ENCODE results near the gene SHROOM4.

SHROOM4 gene

DNA sequence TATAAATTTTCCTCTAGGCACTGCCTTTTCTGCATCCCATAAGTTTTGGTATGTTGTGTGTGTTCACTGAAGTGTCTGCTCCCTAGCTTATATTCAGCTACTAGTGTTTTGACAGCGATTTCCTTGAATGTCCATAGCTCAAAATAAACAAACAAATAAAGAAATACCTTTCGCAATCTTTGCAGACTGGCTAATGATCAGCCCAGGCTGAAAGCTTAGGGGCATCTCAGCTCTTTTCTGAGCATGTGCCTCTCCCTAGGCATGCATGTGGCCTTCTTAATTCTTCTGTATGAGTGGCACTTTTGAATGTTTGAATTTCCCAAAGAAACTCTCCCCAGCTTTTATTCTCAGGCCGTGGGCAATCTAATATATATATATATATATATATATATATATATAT is 44.6 kb upstream of the SHROOM4 start:
- Histone ChIP-seq H4K20me1 (ENCODE audit: control insufficient read depth, insufficient read depth, low read depth, low read length) (no peaks in the 10 kb centered on the region), H3K4me2 (ENCODE audit: low read length) (no peak overlapping the region), H3K4me1 (ENCODE audit: control insufficient read depth, low read length) (no peaks in the 10 kb centered on the region), H3K9me2 (replicated peaks; ENCODE audit: control insufficient read depth, low read length) (no peaks in the 10 kb centered on the region), H3K27ac (ENCODE audit: low read depth, low read length) (no peak overlapping the region), H3K9me3 (ENCODE audit: control insufficient read depth, insufficient read depth, low read length) (no peaks in the 10 kb centered on the region), H3K36me3 (ENCODE audit: control insufficient read depth, low read length) (no peaks in the 10 kb centered on the region), H3F3A (ENCODE audit: control insufficient read depth, insufficient read depth) (no peaks in the 10 kb centered on the region), H3K4me3 (ENCODE audit: low read length) (no peak overlapping the region), H3K27me3 (ENCODE audit: control insufficient read depth, low read length) (no peaks in the 10 kb centered on the region), H3K79me2 (ENCODE audit: control insufficient read depth, low read length) (no peaks in the 10 kb centered on the region)
- no peak for TF ChIP-seq EZH2phosphoT487 (IDR thresholded peaks at IDR 0.05; ENCODE audit: borderline replicate concordance, low read length)
- TF ChIP-seq, protein P1, sequence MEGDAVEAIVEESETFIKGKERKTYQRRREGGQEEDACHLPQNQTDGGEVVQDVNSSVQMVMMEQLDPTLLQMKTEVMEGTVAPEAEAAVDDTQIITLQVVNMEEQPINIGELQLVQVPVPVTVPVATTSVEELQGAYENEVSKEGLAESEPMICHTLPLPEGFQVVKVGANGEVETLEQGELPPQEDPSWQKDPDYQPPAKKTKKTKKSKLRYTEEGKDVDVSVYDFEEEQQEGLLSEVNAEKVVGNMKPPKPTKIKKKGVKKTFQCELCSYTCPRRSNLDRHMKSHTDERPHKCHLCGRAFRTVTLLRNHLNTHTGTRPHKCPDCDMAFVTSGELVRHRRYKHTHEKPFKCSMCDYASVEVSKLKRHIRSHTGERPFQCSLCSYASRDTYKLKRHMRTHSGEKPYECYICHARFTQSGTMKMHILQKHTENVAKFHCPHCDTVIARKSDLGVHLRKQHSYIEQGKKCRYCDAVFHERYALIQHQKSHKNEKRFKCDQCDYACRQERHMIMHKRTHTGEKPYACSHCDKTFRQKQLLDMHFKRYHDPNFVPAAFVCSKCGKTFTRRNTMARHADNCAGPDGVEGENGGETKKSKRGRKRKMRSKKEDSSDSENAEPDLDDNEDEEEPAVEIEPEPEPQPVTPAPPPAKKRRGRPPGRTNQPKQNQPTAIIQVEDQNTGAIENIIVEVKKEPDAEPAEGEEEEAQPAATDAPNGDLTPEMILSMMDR (IDR thresholded peaks at IDR 0.05; ENCODE audit: low read depth, low read length, poor library complexity, severe bottlenecking), result no peak

DNA sequence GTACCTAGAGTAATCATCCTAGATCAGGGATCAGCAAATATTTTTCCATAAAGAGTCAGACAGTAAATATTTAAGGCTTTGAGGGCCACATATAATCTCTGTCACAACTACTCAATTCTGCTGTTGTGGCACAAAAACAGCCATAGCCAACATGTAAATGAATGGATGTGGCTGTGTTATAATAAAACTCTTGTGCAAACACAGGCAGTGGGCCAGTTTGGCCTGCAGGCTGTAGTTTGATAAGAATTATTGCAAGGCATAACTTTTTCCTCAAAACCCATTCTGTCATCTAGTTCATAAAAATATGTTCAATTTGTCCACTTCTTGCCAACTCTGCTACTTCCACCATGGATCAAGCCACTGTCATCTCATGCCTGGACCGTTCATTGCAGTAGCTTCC is 39.4 kb upstream of the SHROOM4 start:
- H3K4me3 ChIP-seq (ENCODE audit: low read length), result no peak overlapping the region
- TF ChIP-seq, protein P1 (IDR thresholded peaks at IDR 0.05; ENCODE audit: low read depth, low read length, poor library complexity, severe bottlenecking), result no peak
- no peak for TF ChIP-seq EZH2phosphoT487 (IDR thresholded peaks at IDR 0.05; ENCODE audit: borderline replicate concordance, low read length)
- no peaks in the 10 kb centered on the region for H3K36me3 ChIP-seq (ENCODE audit: control insufficient read depth, low read length)
- no peaks in the 10 kb centered on the region for H3K9me2 ChIP-seq (replicated peaks; ENCODE audit: control insufficient read depth, low read length)
- H3F3A ChIP-seq (ENCODE audit: control insufficient read depth, insufficient read depth), result no peaks in the 10 kb centered on the region
- no peak overlapping the region for H3K4me2 ChIP-seq (ENCODE audit: low read length)
- no peaks in the 10 kb centered on the region for H3K27me3 ChIP-seq (ENCODE audit: control insufficient read depth, low read length)
- no peaks in the 10 kb centered on the region for H3K4me1 ChIP-seq (ENCODE audit: control insufficient read depth, low read length)
- no peak overlapping the region for H3K27ac ChIP-seq (ENCODE audit: low read depth, low read length)
- no peaks in the 10 kb centered on the region for H4K20me1 ChIP-seq (ENCODE audit: control insufficient read depth, insufficient read depth, low read depth, low read length)
- H3K79me2 ChIP-seq (ENCODE audit: control insufficient read depth, low read length), result no peaks in the 10 kb centered on the region
- no peaks in the 10 kb centered on the region for H3K9me3 ChIP-seq (ENCODE audit: control insufficient read depth, insufficient read depth, low read length)

DNA sequence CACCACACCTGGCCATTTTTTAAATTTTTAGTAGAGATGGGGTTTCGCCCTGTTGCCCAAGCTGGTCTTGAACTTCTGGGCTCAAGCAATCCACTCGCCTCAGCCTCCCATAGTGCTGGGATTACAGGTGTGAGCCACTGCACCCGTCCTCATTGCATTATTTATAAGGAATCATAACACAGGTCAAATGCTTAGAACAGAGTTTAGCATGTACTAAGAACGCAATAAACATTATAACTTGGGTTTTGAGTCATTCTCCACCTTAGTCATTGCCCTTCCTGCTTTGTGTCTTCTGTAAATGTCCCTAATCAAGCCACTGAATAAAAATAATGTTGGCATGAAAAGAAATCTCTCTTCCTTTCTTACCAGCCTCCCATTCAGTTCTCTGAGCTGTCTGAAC is 38.5 kb upstream of the SHROOM4 start:
- H3K27me3 ChIP-seq (ENCODE audit: control insufficient read depth, low read length), result no peaks in the 10 kb centered on the region
- no peaks in the 10 kb centered on the region for H3K9me2 ChIP-seq (replicated peaks; ENCODE audit: control insufficient read depth, low read length)
- TF ChIP-seq, protein P1 (IDR thresholded peaks at IDR 0.05; ENCODE audit: low read depth, low read length, poor library complexity, severe bottlenecking), result no peak
- no peak for TF ChIP-seq EZH2phosphoT487 (IDR thresholded peaks at IDR 0.05; ENCODE audit: borderline replicate concordance, low read length)
- H3K4me1 ChIP-seq (ENCODE audit: control insufficient read depth, low read length), result no peaks in the 10 kb centered on the region
- H3K4me2 ChIP-seq (ENCODE audit: low read length), result no peak overlapping the region
- H3K4me3 ChIP-seq (ENCODE audit: low read length), result no peak overlapping the region
- H3K27ac ChIP-seq (ENCODE audit: low read depth, low read length), result no peak overlapping the region
- H3K36me3 ChIP-seq (ENCODE audit: control insufficient read depth, low read length), result no peaks in the 10 kb centered on the region
- H3K9me3 ChIP-seq (ENCODE audit: control insufficient read depth, insufficient read depth, low read length), result no peaks in the 10 kb centered on the region
- H3F3A ChIP-seq (ENCODE audit: control insufficient read depth, insufficient read depth), result no peaks in the 10 kb centered on the region
- H4K20me1 ChIP-seq (ENCODE audit: control insufficient read depth, insufficient read depth, low read depth, low read length), result no peaks in the 10 kb centered on the region
- H3K79me2 ChIP-seq (ENCODE audit: control insufficient read depth, low read length), result no peaks in the 10 kb centered on the region

DNA sequence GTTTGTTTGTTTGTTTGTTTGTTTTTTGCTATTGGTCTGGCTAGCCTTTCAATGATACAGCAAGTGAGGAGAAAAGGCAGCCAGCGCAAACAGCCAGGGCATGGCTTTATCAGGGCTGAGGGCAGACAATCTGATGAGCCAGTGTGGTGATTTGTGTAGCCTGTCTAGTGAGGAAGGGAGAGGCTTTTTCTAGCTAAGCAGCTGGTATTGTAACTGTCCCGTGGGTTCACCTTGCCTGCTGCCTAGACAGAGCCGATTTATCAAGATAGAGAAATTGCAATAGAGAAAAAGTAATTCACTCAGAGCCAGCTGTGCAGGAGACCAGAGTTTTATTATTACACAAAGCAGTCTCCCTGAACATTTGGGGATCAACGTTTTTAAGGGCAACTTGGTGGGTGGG is 28.2 kb upstream of the SHROOM4 start:
- no peak overlapping the region for H3K27ac ChIP-seq (ENCODE audit: low read depth, low read length)
- no peaks in the 10 kb centered on the region for H3K9me3 ChIP-seq (ENCODE audit: control insufficient read depth, insufficient read depth, low read length)

More for the DNA sequence above, 28.2 kb upstream of the SHROOM4 start:
- H4K20me1 ChIP-seq (ENCODE audit: control insufficient read depth, insufficient read depth, low read depth, low read length), result no peaks in the 10 kb centered on the region
- no peaks in the 10 kb centered on the region for H3K79me2 ChIP-seq (ENCODE audit: control insufficient read depth, low read length)
- H3K36me3 ChIP-seq (ENCODE audit: control insufficient read depth, low read length), result no peaks in the 10 kb centered on the region
- no peaks in the 10 kb centered on the region for H3F3A ChIP-seq (ENCODE audit: control insufficient read depth, insufficient read depth)
- H3K4me3 ChIP-seq (ENCODE audit: low read length), result no peak overlapping the region
- TF ChIP-seq, protein P1 (IDR thresholded peaks at IDR 0.05; ENCODE audit: low read depth, low read length, poor library complexity, severe bottlenecking), result no peak
- no peak for TF ChIP-seq EZH2phosphoT487 (IDR thresholded peaks at IDR 0.05; ENCODE audit: borderline replicate concordance, low read length)
- H3K9me2 ChIP-seq (replicated peaks; ENCODE audit: control insufficient read depth, low read length), result no peaks in the 10 kb centered on the region
- H3K27me3 ChIP-seq (ENCODE audit: control insufficient read depth, low read length), result no peaks in the 10 kb centered on the region
- no peak overlapping the region for H3K4me2 ChIP-seq (ENCODE audit: low read length)
- H3K4me1 ChIP-seq (ENCODE audit: control insufficient read depth, low read length), result no peaks in the 10 kb centered on the region

All from DOHH2 (cell line).